LHCN-M2 (cell line): Measurements from ENCODE around the gene ANKFY1. TPM values are rescaled to one million over a fixed set of nuclear protein-coding genes. Genes with fewer than 3 reads are reported as not detected.

Experiments
- DNase-seq: peaks from one replicate; pipeline ENCODE4 v3.0.0-alpha.2; 2012; ENCODE audit warnings: low read depth
- total RNA-seq: library from RNA; depleted of rRNA; stranded (reverse); fragments of >200 nt; gene quantifications from 2 replicates; pipeline ENCODE4 v1.2.3, GENCODE V29; 2014

ANKFY1 gene
- total RNA-seq, 1 experiment from 2014 or later, result 26.5 TPM

GRCh38 chr17:4182043-4182442, 81.7 kb downstream of the ANKFY1 start:
- no peak for DNase-seq

- no peak for DNase-seq
Measured at GRCh38 chr17:4180791-4181190, 83.0 kb downstream of the ANKFY1 start.

- no peak for DNase-seq
Measured at GRCh38 chr17:4179071-4179470, 84.7 kb downstream of the ANKFY1 start.

GRCh38 chr17:4178651-4179050, 85.1 kb downstream of the ANKFY1 start:
- DNase-seq, result no peak

GRCh38 chr17:4177806-4178205, 86.0 kb downstream of the ANKFY1 start:
- no peak for DNase-seq

- no peak for DNase-seq
Measured at GRCh38 chr17:4176808-4177472, 86.8 kb downstream of the ANKFY1 start.

- DNase-seq, result no peak
Measured at GRCh38 chr17:4175921-4176807, 87.6 kb downstream of the ANKFY1 start.

GRCh38 chr17:4174556-4174955, 89.2 kb downstream of the ANKFY1 start:
- DNase-seq, result no peak

- no peak for DNase-seq
Measured at GRCh38 chr17:4173781-4174180, 90.0 kb downstream of the ANKFY1 start.

GRCh38 chr17:4172356-4172755, 91.4 kb downstream of the ANKFY1 start:
- DNase-seq, result no peak

- no peak for DNase-seq
Measured at GRCh38 chr17:4170639-4171280, 93.0 kb downstream of the ANKFY1 start.

GRCh38 chr17:4167786-4168185, 96.0 kb downstream of the ANKFY1 start:
- no peak for DNase-seq

- no peak for DNase-seq
Measured at GRCh38 chr17:4166419-4166818, 97.4 kb downstream of the ANKFY1 start.

- DNase-seq, result no peak
Measured at GRCh38 chr17:4165301-4166010, 98.3 kb downstream of the ANKFY1 start.

GRCh38 chr17:4163951-4164350, 99.8 kb downstream of the ANKFY1 start:
- peak; percentile 26 for DNase-seq

- DNase-seq, result peak; percentile 66
Measured at GRCh38 chr17:4162775-4163466, 100.9 kb downstream of the ANKFY1 start.

- DNase-seq, result no peak
Measured at GRCh38 chr17:4162321-4162720, 101.5 kb downstream of the ANKFY1 start.

- DNase-seq, result no peak
Measured at GRCh38 chr17:4161967-4162305, 101.8 kb downstream of the ANKFY1 start.

GRCh38 chr17:4161192-4161966, 102.4 kb downstream of the ANKFY1 start:
- peak; percentile 91 for DNase-seq

GRCh38 chr17:4160294-4160859, 103.4 kb downstream of the ANKFY1 start:
- no peak for DNase-seq
